GM23338 (cell line): ENCODE measurements around the gene DYNLT2. TPM values are rescaled to one million over a fixed set of nuclear protein-coding genes. Genes with fewer than 3 reads are reported as not detected.

Experiments used
- ATAC-seq: fragments of 200-7000 bp; cut with Tn5 transposase; 3 replicates; pipeline ENCODE4 v1.9.1; 2020
- DNase-seq: peaks from one replicate; pipeline ENCODE4 v3.0.0-alpha.2; 2015; ENCODE audit warnings: low spot score
- H2AFZ ChIP-seq: fragments of 200-600 bp; sonication (generic); 2 replicates; pipeline ENCODE4 v1.8.0; 2016; ENCODE audit warnings: antibody characterized with exemption, mild to moderate bottlenecking, moderate library complexity
- H3F3A ChIP-seq: fragments of 200-600 bp; sonication (generic); replicated peaks from 2 replicates; pipeline ENCODE4 v1.8.0; 2017; ENCODE audit warnings: antibody characterized with exemption, mixed run types, low read depth
- H3K27ac ChIP-seq: fragments of 200-600 bp; sonication (generic); 2 replicates; pipeline ENCODE4 v1.6.1; 2016; ENCODE audit warnings: low read depth
- H3K27me3 ChIP-seq: fragments of 200-600 bp; sonication (generic); 2 replicates; pipeline ENCODE4 v1.8.0; 2016; ENCODE audit warnings: mild to moderate bottlenecking, mixed run types, moderate library complexity; ENCODE audit not compliant: insufficient read depth
- H3K36me3 ChIP-seq: fragments of 200-600 bp; sonication (generic); 2 replicates; pipeline ENCODE4 v1.8.0; 2016; ENCODE audit warnings: mild to moderate bottlenecking; ENCODE audit not compliant: insufficient read depth
- H3K4me1 ChIP-seq: fragments of 200-600 bp; sonication (generic); 2 replicates; pipeline ENCODE4 v1.8.0; 2016; ENCODE audit warnings: mild to moderate bottlenecking, moderate library complexity; ENCODE audit not compliant: insufficient read depth
- H3K4me2 ChIP-seq: fragments of 200-600 bp; sonication (generic); 2 replicates; pipeline ENCODE4 v1.7.1; 2017; ENCODE audit warnings: mixed run types
- H3K4me3 ChIP-seq: fragments of 200-600 bp; sonication (generic); 2 replicates; pipeline ENCODE4 v1.6.1; 2016; ENCODE audit warnings: mixed run types
- H3K79me2 ChIP-seq: fragments of 200-600 bp; sonication (generic); replicated peaks from 2 replicates; pipeline ENCODE4 v1.8.0; 2017; ENCODE audit warnings: mild to moderate bottlenecking; ENCODE audit not compliant: insufficient read depth
- H3K9me2 ChIP-seq: fragments of 200-600 bp; sonication (generic); 2 replicates; pipeline ENCODE4 v1.8.0; 2017; ENCODE audit not compliant: insufficient read depth
- H4K20me1 ChIP-seq: fragments of 200-600 bp; sonication (generic); replicated peaks from 2 replicates; pipeline ENCODE4 v1.8.0; 2017; ENCODE audit warnings: mild to moderate bottlenecking; ENCODE audit not compliant: insufficient read depth
- H3K27ac Mint-ChIP-seq: 2 replicates; pipeline ENCODE4 v1.8.0; 2020; ENCODE audit warnings: inconsistent platforms, mild to moderate bottlenecking, moderate library complexity, mixed read lengths
- H3K27me3 Mint-ChIP-seq: 3 replicates; pipeline ENCODE4 v1.8.0; 2022; ENCODE audit warnings: low read depth, mild to moderate bottlenecking, moderate library complexity, mixed read lengths, inconsistent platforms; ENCODE audit not compliant: insufficient read depth, poor library complexity
- H3K36me3 Mint-ChIP-seq: 3 replicates; pipeline ENCODE4 v1.8.0; 2021; ENCODE audit warnings: low read depth, mild to moderate bottlenecking, inconsistent platforms, moderate library complexity, mixed read lengths
- H3K4me1 Mint-ChIP-seq: 3 replicates; pipeline ENCODE4 v1.8.0; 2020; ENCODE audit warnings: mild to moderate bottlenecking, inconsistent platforms, mixed read lengths
- H3K4me3 Mint-ChIP-seq: 3 replicates; pipeline ENCODE4 v1.8.0; 2021; ENCODE audit warnings: moderate library complexity, mild to moderate bottlenecking, inconsistent platforms, mixed read lengths
- H3K9me3 Mint-ChIP-seq: 3 replicates; pipeline ENCODE4 v1.8.0; 2020; ENCODE audit warnings: moderate library complexity, mild to moderate bottlenecking, inconsistent platforms, mixed read lengths
- CREB1 ChIP-seq: fragments of 250-450 bp; sonication (Bioruptor Pico); IDR thresholded peaks from 2 replicates; pipeline ENCODE4 v1.5.0; 2020; ENCODE audit warnings: low read depth, mild to moderate bottlenecking, moderate library complexity
- CTCF ChIP-seq, 2 experiments: fragments of 200-600 bp in 1 of 2; sonication (generic) in 1 of 2; conservative IDR thresholded peaks; 2 replicates each; pipeline versions ENCODE4 v1.5.1 to v1.6.1; 2016 to 2017; ENCODE audit warnings: antibody characterized with exemption in 2 of 2, low read depth in 2 of 2, mild to moderate bottlenecking in 2 of 2, moderate library complexity in 1 of 2
- EZH2 ChIP-seq: fragments of 200-600 bp; sonication (generic); IDR thresholded peaks from one replicate; pipeline ENCODE4 v1.8.0; 2017; ENCODE audit warnings: antibody characterized with exemption, mild to moderate bottlenecking, low read depth; ENCODE audit not compliant: unreplicated experiment
- EZH2phosphoT487 ChIP-seq: fragments of 200-600 bp; sonication (generic); IDR thresholded peaks from one replicate; pipeline ENCODE4 v1.8.1; 2018; ENCODE audit warnings: antibody characterized with exemption; ENCODE audit not compliant: unreplicated experiment
- JUNB ChIP-seq: IDR thresholded peaks from one replicate; pipeline ENCODE4 v1.6.1; 2016; ENCODE audit warnings: antibody characterized with exemption; ENCODE audit not compliant: unreplicated experiment
- NANOG ChIP-seq: IDR thresholded peaks from 2 replicates; pipeline ENCODE4 v1.6.1; 2016; ENCODE audit warnings: antibody characterized with exemption, borderline replicate concordance
- POLR2AphosphoS5 ChIP-seq: IDR thresholded peaks from 2 replicates; pipeline ENCODE4 v1.6.1; 2016; ENCODE audit warnings: antibody characterized with exemption, low read depth
- STAT1 ChIP-seq: IDR thresholded peaks from one replicate; pipeline ENCODE4 v1.6.1; 2016; ENCODE audit warnings: antibody characterized with exemption; ENCODE audit not compliant: unreplicated experiment
- ZNF114 ChIP-seq: fragments of 250-450 bp; sonication (Bioruptor Pico); IDR thresholded peaks from 2 replicates; pipeline ENCODE4 v1.5.0; 2020; ENCODE audit warnings: mild to moderate bottlenecking, moderate library complexity
- ZNF331 ChIP-seq: fragments of 250-450 bp; sonication (Bioruptor Pico); IDR thresholded peaks from 2 replicates; pipeline ENCODE4 v1.5.0; 2020; ENCODE audit warnings: low read depth, mild to moderate bottlenecking, moderate library complexity
- polyA plus RNA-seq: library from polyadenylated mRNA; unstranded; fragments of >200 nt; fragmentation: Nextera tagmentation; extraction: Ambion mirVana; gene quantifications from 2 replicates; pipeline ENCODE4 v1.2.1, GENCODE V29; 2016
- total RNA-seq: library from RNA; depleted of rRNA; stranded (reverse); fragments of >200 nt; shearing (Covaris generic); gene quantifications from 2 replicates; pipeline ENCODE4 v1.2.3, GENCODE V29; 2014
- TF ChIP-seq, protein P1 (sequence below): IDR thresholded peaks from one replicate; pipeline ENCODE4 v1.6.1; 2018; ENCODE audit warnings: antibody characterized with exemption; ENCODE audit not compliant: unreplicated experiment
- TF ChIP-seq, protein P2 (sequence below): IDR thresholded peaks from 2 replicates; pipeline ENCODE4 v1.6.1; 2016; ENCODE audit warnings: antibody characterized with exemption
- TF ChIP-seq, protein P3 (sequence below): fragments of 250-450 bp; sonication (Bioruptor Pico); IDR thresholded peaks from 2 replicates; pipeline ENCODE4 v1.5.0; 2020; ENCODE audit warnings: mild to moderate bottlenecking, moderate library complexity

DYNLT2 gene
- total and polyA plus RNA-seq, 2 experiments from 2014 or later, result 2.8 to 4.4 TPM

- H3K36me3 ChIP-seq, result no peaks in the 10 kb centered on the region
- H3K79me2 ChIP-seq, result no peaks in the 10 kb centered on the region
- no peak overlapping the region for H2AFZ ChIP-seq
- no peaks in the 10 kb centered on the region for H3K4me1 ChIP-seq
- H3K27ac ChIP-seq, result no peak overlapping the region
- no peaks in the 10 kb centered on the region for H3K9me3 Mint-ChIP-seq
- no peaks in the 10 kb centered on the region for H3K9me2 ChIP-seq
- peaks cover 10% of the 10 kb centered on the region; the same call in 2 of the 3 replicates for H3K4me1 Mint-ChIP-seq
- no peak overlapping the region for H3K4me3 ChIP-seq
- H3K4me2 ChIP-seq, result no peak overlapping the region
- H3K36me3 Mint-ChIP-seq, result no peaks in the 10 kb centered on the region
- DNase-seq (no peak), ATAC-seq (no peak)
- H3K27me3 ChIP-seq, result peaks cover 10% of the 10 kb centered on the region
- no peak overlapping the region for H3K27ac Mint-ChIP-seq
- H3F3A ChIP-seq, result no peaks in the 10 kb centered on the region
- H3K4me3 Mint-ChIP-seq, result no peak overlapping the region
- no peak for TF ChIP-seq ZNF331
- TF ChIP-seq, protein P1, sequence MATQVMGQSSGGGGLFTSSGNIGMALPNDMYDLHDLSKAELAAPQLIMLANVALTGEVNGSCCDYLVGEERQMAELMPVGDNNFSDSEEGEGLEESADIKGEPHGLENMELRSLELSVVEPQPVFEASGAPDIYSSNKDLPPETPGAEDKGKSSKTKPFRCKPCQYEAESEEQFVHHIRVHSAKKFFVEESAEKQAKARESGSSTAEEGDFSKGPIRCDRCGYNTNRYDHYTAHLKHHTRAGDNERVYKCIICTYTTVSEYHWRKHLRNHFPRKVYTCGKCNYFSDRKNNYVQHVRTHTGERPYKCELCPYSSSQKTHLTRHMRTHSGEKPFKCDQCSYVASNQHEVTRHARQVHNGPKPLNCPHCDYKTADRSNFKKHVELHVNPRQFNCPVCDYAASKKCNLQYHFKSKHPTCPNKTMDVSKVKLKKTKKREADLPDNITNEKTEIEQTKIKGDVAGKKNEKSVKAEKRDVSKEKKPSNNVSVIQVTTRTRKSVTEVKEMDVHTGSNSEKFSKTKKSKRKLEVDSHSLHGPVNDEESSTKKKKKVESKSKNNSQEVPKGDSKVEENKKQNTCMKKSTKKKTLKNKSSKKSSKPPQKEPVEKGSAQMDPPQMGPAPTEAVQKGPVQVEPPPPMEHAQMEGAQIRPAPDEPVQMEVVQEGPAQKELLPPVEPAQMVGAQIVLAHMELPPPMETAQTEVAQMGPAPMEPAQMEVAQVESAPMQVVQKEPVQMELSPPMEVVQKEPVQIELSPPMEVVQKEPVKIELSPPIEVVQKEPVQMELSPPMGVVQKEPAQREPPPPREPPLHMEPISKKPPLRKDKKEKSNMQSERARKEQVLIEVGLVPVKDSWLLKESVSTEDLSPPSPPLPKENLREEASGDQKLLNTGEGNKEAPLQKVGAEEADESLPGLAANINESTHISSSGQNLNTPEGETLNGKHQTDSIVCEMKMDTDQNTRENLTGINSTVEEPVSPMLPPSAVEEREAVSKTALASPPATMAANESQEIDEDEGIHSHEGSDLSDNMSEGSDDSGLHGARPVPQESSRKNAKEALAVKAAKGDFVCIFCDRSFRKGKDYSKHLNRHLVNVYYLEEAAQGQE, result no peak
- no peak for TF ChIP-seq CTCF (conservative IDR thresholded peaks at IDR 0.05; ENCODE audit: low read depth in 2 of 2)
- TF ChIP-seq STAT1, result no peak
- no peak for TF ChIP-seq POLR2AphosphoS5
- TF ChIP-seq EZH2, result no peak
- TF ChIP-seq, protein P2, sequence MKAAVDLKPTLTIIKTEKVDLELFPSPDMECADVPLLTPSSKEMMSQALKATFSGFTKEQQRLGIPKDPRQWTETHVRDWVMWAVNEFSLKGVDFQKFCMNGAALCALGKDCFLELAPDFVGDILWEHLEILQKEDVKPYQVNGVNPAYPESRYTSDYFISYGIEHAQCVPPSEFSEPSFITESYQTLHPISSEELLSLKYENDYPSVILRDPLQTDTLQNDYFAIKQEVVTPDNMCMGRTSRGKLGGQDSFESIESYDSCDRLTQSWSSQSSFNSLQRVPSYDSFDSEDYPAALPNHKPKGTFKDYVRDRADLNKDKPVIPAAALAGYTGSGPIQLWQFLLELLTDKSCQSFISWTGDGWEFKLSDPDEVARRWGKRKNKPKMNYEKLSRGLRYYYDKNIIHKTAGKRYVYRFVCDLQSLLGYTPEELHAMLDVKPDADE, result no peak
- TF ChIP-seq NANOG, result no peak
- TF ChIP-seq ZNF114 (CRISPR knock-in tag), result no peak
- TF ChIP-seq EZH2phosphoT487, result no peak
- TF ChIP-seq, protein P3, sequence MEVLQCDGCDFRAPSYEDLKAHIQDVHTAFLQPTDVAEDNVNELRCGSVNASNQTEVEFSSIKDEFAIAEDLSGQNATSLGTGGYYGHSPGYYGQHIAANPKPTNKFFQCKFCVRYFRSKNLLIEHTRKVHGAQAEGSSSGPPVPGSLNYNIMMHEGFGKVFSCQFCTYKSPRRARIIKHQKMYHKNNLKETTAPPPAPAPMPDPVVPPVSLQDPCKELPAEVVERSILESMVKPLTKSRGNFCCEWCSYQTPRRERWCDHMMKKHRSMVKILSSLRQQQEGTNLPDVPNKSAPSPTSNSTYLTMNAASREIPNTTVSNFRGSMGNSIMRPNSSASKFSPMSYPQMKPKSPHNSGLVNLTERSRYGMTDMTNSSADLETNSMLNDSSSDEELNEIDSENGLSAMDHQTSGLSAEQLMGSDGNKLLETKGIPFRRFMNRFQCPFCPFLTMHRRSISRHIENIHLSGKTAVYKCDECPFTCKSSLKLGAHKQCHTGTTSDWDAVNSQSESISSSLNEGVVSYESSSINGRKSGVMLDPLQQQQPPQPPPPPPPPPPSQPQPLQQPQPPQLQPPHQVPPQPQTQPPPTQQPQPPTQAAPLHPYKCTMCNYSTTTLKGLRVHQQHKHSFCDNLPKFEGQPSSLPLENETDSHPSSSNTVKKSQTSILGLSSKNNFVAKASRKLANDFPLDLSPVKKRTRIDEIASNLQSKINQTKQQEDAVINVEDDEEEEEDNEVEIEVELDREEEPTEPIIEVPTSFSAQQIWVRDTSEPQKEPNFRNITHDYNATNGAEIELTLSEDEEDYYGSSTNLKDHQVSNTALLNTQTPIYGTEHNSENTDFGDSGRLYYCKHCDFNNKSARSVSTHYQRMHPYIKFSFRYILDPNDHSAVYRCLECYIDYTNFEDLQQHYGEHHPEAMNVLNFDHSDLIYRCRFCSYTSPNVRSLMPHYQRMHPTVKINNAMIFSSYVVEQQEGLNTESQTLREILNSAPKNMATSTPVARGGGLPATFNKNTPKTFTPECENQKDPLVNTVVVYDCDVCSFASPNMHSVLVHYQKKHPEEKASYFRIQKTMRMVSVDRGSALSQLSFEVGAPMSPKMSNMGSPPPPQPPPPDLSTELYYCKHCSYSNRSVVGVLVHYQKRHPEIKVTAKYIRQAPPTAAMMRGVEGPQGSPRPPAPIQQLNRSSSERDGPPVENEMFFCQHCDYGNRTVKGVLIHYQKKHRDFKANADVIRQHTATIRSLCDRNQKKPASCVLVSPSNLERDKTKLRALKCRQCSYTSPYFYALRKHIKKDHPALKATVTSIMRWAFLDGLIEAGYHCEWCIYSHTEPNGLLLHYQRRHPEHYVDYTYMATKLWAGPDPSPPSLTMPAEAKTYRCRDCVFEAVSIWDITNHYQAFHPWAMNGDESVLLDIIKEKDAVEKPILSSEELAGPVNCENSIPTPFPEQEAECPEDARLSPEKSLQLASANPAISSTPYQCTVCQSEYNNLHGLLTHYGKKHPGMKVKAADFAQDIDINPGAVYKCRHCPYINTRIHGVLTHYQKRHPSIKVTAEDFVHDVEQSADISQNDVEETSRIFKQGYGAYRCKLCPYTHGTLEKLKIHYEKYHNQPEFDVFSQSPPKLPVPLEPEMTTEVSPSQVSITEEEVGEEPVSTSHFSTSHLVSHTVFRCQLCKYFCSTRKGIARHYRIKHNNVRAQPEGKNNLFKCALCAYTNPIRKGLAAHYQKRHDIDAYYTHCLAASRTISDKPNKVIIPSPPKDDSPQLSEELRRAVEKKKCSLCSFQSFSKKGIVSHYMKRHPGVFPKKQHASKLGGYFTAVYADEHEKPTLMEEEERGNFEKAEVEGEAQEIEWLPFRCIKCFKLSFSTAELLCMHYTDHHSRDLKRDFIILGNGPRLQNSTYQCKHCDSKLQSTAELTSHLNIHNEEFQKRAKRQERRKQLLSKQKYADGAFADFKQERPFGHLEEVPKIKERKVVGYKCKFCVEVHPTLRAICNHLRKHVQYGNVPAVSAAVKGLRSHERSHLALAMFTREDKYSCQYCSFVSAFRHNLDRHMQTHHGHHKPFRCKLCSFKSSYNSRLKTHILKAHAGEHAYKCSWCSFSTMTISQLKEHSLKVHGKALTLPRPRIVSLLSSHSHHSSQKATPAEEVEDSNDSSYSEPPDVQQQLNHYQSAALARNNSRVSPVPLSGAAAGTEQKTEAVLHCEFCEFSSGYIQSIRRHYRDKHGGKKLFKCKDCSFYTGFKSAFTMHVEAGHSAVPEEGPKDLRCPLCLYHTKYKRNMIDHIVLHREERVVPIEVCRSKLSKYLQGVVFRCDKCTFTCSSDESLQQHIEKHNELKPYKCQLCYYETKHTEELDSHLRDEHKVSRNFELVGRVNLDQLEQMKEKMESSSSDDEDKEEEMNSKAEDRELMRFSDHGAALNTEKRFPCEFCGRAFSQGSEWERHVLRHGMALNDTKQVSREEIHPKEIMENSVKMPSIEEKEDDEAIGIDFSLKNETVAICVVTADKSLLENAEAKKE (CRISPR knock-in tag), result no peak
- no peak for TF ChIP-seq CREB1 (CRISPR knock-in tag)
- TF ChIP-seq JUNB, result no peak
- H4K20me1 ChIP-seq, result no peaks in the 10 kb centered on the region
- peaks cover 14% of the 10 kb centered on the region for H3K27me3 Mint-ChIP-seq
These were observed 41.1 kb upstream of the DYNLT2 start for GRCh38 chr6:169792306-169793015.
